ENCODE data around the gene GCNT1.

- TF ChIP-seq CTCF (IDR thresholded peaks at IDR 0.05), result no peak
- no peak for TF ChIP-seq CHD2 (IDR thresholded peaks at IDR 0.05; ENCODE audit: low read length, partially characterized antibody)
- TF ChIP-seq EP300 (IDR thresholded peaks at IDR 0.05; ENCODE audit: borderline replicate concordance in 1 of 2, low read depth in 1 of 2, low read length in 1 of 2), result no peak
- no peak for TF ChIP-seq FOXM1 (IDR thresholded peaks at IDR 0.05; ENCODE audit: low read depth)
- no peak for TF ChIP-seq TAF1 (IDR thresholded peaks at IDR 0.05; ENCODE audit: borderline replicate concordance, low read depth, low read length)
- TF ChIP-seq FOSL2 (IDR thresholded peaks at IDR 0.05; ENCODE audit: borderline replicate concordance, low read depth), result no peak
Measured at GRCh38 chr9:76521906-76522305, 62.9 kb downstream of the GCNT1 start.

All from SK-N-SH (cell line).